Liver (tissue), 3 donors: ENCODE data around the gene FMO3.

Source experiments
- EGR1 ChIP-seq, 2 donors: IDR thresholded peaks; 2 replicates each; pipeline ENCODE4 v1.6.1; 2016 to 2018; ENCODE audit warnings: antibody characterized with exemption in 2 of 2, low read depth in 2 of 2
- GABPA ChIP-seq, 2 donors: IDR thresholded peaks in 1 of 2; conservative IDR thresholded peaks in 1 of 2; 2 replicates each; pipeline ENCODE4 v1.6.1; 2016; ENCODE audit warnings: antibody characterized with exemption in 2 of 2, mild to moderate bottlenecking in 1 of 2, moderate library complexity in 1 of 2
- HNF4G ChIP-seq: IDR thresholded peaks from 2 replicates; pipeline ENCODE4 v1.6.1; 2016; ENCODE audit warnings: antibody characterized with exemption
- JUND ChIP-seq, 2 donors: IDR thresholded peaks; 2 replicates each; pipeline ENCODE4 v1.6.1; 2016; ENCODE audit warnings: antibody characterized with exemption in 2 of 2
- RAD21 ChIP-seq, 2 donors: IDR thresholded peaks; 2 replicates each; pipeline ENCODE4 v1.6.1; 2016; ENCODE audit warnings: antibody characterized with exemption in 2 of 2, mild to moderate bottlenecking in 2 of 2
- RXRA ChIP-seq, 2 donors: IDR thresholded peaks; 2 replicates each; pipeline ENCODE4 v1.6.1; 2017 to 2018; ENCODE audit warnings: antibody characterized with exemption in 2 of 2, mild to moderate bottlenecking in 1 of 2
- SP1 ChIP-seq: IDR thresholded peaks from 2 replicates; pipeline ENCODE4 v1.6.1; 2018; ENCODE audit warnings: antibody characterized with exemption, mild to moderate bottlenecking
- TAF1 ChIP-seq: conservative IDR thresholded peaks from 2 replicates; pipeline ENCODE4 v1.6.1; 2016; ENCODE audit warnings: antibody characterized with exemption, mild to moderate bottlenecking
- TF ChIP-seq, protein P1 (sequence below): IDR thresholded peaks from 2 replicates; pipeline ENCODE4 v1.6.1; 2016; ENCODE audit warnings: antibody characterized with exemption, mild to moderate bottlenecking
- TF ChIP-seq, protein P2 (sequence below): fragments of 150-350 bp; IDR thresholded peaks from 2 replicates; pipeline ENCODE4 v1.5.1; 2017; ENCODE audit warnings: improper control_type of control experiment, low read depth, low read length; ENCODE audit not compliant: missing input control
- TF ChIP-seq, protein P3 (sequence below): IDR thresholded peaks from 2 replicates; pipeline ENCODE4 v1.6.1; 2016; ENCODE audit warnings: antibody characterized with exemption
- TF ChIP-seq, protein P4 (sequence below): IDR thresholded peaks from 2 replicates; pipeline ENCODE4 v1.6.1; 2016; ENCODE audit warnings: antibody characterized with exemption
- TF ChIP-seq, protein P5 (sequence below): IDR thresholded peaks from 2 replicates; pipeline ENCODE4 v1.6.1; 2016; ENCODE audit warnings: antibody characterized with exemption
- donor health status: healthy.
- donor health status: healthy.

DNA sequence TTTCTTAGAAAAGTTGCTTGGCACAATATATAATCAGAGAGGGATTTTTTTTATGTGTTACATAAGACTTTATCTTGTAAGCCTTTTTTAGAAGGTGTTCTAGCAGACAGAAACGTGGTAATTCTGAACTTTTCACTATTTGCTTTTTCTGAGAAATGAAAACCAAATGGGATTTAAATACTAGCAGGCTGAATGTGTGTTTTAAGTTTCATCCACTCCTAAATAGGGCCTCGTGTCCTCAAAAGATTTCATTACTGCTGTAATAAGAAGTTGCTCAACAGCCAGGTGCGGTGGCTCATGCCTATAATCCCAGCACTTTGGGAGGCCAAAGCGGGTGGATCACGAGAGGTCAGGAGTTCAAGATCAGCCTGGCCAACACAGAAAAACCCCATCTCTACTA, 49.7 kb downstream of the FMO3 start:
- TF ChIP-seq, protein P1, sequence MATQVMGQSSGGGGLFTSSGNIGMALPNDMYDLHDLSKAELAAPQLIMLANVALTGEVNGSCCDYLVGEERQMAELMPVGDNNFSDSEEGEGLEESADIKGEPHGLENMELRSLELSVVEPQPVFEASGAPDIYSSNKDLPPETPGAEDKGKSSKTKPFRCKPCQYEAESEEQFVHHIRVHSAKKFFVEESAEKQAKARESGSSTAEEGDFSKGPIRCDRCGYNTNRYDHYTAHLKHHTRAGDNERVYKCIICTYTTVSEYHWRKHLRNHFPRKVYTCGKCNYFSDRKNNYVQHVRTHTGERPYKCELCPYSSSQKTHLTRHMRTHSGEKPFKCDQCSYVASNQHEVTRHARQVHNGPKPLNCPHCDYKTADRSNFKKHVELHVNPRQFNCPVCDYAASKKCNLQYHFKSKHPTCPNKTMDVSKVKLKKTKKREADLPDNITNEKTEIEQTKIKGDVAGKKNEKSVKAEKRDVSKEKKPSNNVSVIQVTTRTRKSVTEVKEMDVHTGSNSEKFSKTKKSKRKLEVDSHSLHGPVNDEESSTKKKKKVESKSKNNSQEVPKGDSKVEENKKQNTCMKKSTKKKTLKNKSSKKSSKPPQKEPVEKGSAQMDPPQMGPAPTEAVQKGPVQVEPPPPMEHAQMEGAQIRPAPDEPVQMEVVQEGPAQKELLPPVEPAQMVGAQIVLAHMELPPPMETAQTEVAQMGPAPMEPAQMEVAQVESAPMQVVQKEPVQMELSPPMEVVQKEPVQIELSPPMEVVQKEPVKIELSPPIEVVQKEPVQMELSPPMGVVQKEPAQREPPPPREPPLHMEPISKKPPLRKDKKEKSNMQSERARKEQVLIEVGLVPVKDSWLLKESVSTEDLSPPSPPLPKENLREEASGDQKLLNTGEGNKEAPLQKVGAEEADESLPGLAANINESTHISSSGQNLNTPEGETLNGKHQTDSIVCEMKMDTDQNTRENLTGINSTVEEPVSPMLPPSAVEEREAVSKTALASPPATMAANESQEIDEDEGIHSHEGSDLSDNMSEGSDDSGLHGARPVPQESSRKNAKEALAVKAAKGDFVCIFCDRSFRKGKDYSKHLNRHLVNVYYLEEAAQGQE: no peak
- TF ChIP-seq, protein P2, sequence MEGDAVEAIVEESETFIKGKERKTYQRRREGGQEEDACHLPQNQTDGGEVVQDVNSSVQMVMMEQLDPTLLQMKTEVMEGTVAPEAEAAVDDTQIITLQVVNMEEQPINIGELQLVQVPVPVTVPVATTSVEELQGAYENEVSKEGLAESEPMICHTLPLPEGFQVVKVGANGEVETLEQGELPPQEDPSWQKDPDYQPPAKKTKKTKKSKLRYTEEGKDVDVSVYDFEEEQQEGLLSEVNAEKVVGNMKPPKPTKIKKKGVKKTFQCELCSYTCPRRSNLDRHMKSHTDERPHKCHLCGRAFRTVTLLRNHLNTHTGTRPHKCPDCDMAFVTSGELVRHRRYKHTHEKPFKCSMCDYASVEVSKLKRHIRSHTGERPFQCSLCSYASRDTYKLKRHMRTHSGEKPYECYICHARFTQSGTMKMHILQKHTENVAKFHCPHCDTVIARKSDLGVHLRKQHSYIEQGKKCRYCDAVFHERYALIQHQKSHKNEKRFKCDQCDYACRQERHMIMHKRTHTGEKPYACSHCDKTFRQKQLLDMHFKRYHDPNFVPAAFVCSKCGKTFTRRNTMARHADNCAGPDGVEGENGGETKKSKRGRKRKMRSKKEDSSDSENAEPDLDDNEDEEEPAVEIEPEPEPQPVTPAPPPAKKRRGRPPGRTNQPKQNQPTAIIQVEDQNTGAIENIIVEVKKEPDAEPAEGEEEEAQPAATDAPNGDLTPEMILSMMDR: no peak
- TF ChIP-seq, protein P3, sequence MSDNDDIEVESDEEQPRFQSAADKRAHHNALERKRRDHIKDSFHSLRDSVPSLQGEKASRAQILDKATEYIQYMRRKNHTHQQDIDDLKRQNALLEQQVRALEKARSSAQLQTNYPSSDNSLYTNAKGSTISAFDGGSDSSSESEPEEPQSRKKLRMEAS: no peak
- TF ChIP-seq, protein P4, sequence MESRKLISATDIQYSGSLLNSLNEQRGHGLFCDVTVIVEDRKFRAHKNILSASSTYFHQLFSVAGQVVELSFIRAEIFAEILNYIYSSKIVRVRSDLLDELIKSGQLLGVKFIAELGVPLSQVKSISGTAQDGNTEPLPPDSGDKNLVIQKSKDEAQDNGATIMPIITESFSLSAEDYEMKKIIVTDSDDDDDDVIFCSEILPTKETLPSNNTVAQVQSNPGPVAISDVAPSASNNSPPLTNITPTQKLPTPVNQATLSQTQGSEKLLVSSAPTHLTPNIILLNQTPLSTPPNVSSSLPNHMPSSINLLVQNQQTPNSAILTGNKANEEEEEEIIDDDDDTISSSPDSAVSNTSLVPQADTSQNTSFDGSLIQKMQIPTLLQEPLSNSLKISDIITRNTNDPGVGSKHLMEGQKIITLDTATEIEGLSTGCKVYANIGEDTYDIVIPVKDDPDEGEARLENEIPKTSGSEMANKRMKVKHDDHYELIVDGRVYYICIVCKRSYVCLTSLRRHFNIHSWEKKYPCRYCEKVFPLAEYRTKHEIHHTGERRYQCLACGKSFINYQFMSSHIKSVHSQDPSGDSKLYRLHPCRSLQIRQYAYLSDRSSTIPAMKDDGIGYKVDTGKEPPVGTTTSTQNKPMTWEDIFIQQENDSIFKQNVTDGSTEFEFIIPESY: no peak
- no peak for TF ChIP-seq JUND (IDR thresholded peaks at IDR 0.05)
- no peak for TF ChIP-seq GABPA (IDR thresholded peaks at IDR 0.05 in 1 of 2, conservative IDR thresholded peaks at IDR 0.05 in 1 of 2)
- no peak for TF ChIP-seq SP1
- TF ChIP-seq RXRA (IDR thresholded peaks at IDR 0.05): peak; percentile 4 to 27
- TF ChIP-seq TAF1: no peak
- TF ChIP-seq, protein P5, sequence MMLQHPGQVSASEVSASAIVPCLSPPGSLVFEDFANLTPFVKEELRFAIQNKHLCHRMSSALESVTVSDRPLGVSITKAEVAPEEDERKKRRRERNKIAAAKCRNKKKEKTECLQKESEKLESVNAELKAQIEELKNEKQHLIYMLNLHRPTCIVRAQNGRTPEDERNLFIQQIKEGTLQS: no peak
- no peak for TF ChIP-seq EGR1 (IDR thresholded peaks at IDR 0.05; ENCODE audit: low read depth in 2 of 2)
- peak in 1 of 2 donors; percentile 14 for TF ChIP-seq RAD21 (IDR thresholded peaks at IDR 0.05)
- no peak for TF ChIP-seq HNF4G
